B cell (primary cell): ENCODE data around the gene ENOX1. TPM values are rescaled to one million over a fixed set of nuclear protein-coding genes. Genes with fewer than 3 reads are reported as not detected.

Source experiments
- ATAC-seq: fragments of 200-7000 bp; cut with Tn5 transposase; one replicate; pipeline ENCODE4 v1.10.0; 2021; ENCODE audit warnings: low read depth, mild to moderate bottlenecking, moderate number of reproducible peaks, moderate library complexity
- CTCF ChIA-PET: fragments of 350-600 bp; sonication (Branson Sonifier 250); formaldehyde crosslinking; loops from one replicate; lab custom pipeline; 2021; ENCODE audit warnings: antibody characterized with exemption, inconsistent platforms; lab: Charles Lee
- POLR2A ChIA-PET: fragments of 350-600 bp; sonication (Branson Sonifier 250); formaldehyde crosslinking; loops from one replicate; lab custom pipeline; 2021; ENCODE audit warnings: antibody characterized with exemption; lab: Charles Lee
- DNase-seq: peaks from one replicate; pipeline ENCODE4 v3.0.0; 2013
- H2AFZ ChIP-seq: 2 replicates; pipeline ENCODE4 v1.6.1; 2012; ENCODE audit warnings: mild to moderate bottlenecking, low read depth, low read length; ENCODE audit not compliant: insufficient read depth, poor library complexity, severe bottlenecking
- H3K27ac ChIP-seq, 2 donors: 1 replicate in 1 of 2; 2 replicates in 1 of 2; pipeline ENCODE4 v1.5.1; 2012 to 2013; ENCODE audit warnings: low read length in 2 of 2, mild to moderate bottlenecking in 2 of 2, moderate library complexity in 1 of 2
- H3K27me3 ChIP-seq, 4 experiments: fragments of 200-600 bp in 1 of 4; sonication (generic) in 1 of 4; replicated peaks in 1 of 4; 1 replicate in 2 of 4; 2 replicates in 2 of 4; pipeline versions ENCODE4 v1.6.1 to v1.7.0; 2013 to 2016; ENCODE audit warnings: low read length in 3 of 4, mild to moderate bottlenecking in 2 of 4, mixed read lengths in 1 of 4, moderate library complexity in 1 of 4; ENCODE audit not compliant: insufficient read depth in 4 of 4, control insufficient read depth in 3 of 4; ENCODE audit errors: control extremely low read depth in 1 of 4
- H3K36me3 ChIP-seq, 2 experiments: replicated peaks in 1 of 2; 1 replicate in 1 of 2; 2 replicates in 1 of 2; pipeline versions ENCODE4 v1.6.1 to v1.7.1; 2013; ENCODE audit warnings: low read length in 1 of 2; ENCODE audit not compliant: insufficient read depth in 2 of 2, control insufficient read depth in 1 of 2; ENCODE audit errors: control extremely low read depth in 1 of 2, extremely low read depth in 1 of 2
- H3K4me1 ChIP-seq, 2 donors: fragments of 200-600 bp in 1 of 2; sonication (generic) in 1 of 2; 1 replicate in 1 of 2; 2 replicates in 1 of 2; pipeline versions ENCODE4 v1.5.1 to v1.6.1; 2013 to 2017; ENCODE audit warnings: low read length in 2 of 2; ENCODE audit not compliant: control insufficient read depth in 2 of 2, insufficient read depth in 2 of 2
- H3K4me2 ChIP-seq: replicated peaks from 2 replicates; pipeline ENCODE3; 2012; ENCODE audit warnings: mild to moderate bottlenecking, low read depth, low read length; ENCODE audit not compliant: poor library complexity, severe bottlenecking
- H3K4me3 ChIP-seq, 5 experiments: fragments of 200-600 bp in 1 of 5; sonication (generic) in 1 of 5; 1 replicate in 3 of 5; 2 replicates in 2 of 5; pipeline versions ENCODE4 v1.5.1 to v1.7.0; 2011 to 2016; ENCODE audit warnings: low read length in 4 of 5, mild to moderate bottlenecking in 4 of 5, low read depth in 2 of 5, control low read depth in 1 of 5, moderate library complexity in 1 of 5; ENCODE audit not compliant: insufficient read depth in 1 of 5; ENCODE audit errors: control extremely low read depth in 1 of 5, extremely low read depth in 1 of 5
- H3K79me2 ChIP-seq: fragments of 200-600 bp; sonication (generic); one replicate; pipeline ENCODE4 v1.6.0; 2016; ENCODE audit warnings: low read length; ENCODE audit not compliant: control insufficient read depth, insufficient read depth
- H3K9ac ChIP-seq: fragments of 200-600 bp; sonication (generic); 2 replicates; pipeline ENCODE4 v1.6.1; 2017; ENCODE audit warnings: mild to moderate bottlenecking, low read length, moderate library complexity
- H3K9me3 ChIP-seq, 3 donors: one replicate each; pipeline versions ENCODE4 v1.6.1 to v1.7.1; 2013; ENCODE audit warnings: low read length in 2 of 3; ENCODE audit not compliant: control insufficient read depth in 2 of 3, insufficient read depth in 1 of 3; ENCODE audit errors: control extremely low read depth in 1 of 3
- H4K20me1 ChIP-seq: 2 replicates; pipeline ENCODE4 v1.6.0; 2012; ENCODE audit warnings: mild to moderate bottlenecking, low read length; ENCODE audit not compliant: insufficient read depth, control insufficient read depth, poor library complexity, severe bottlenecking
- H3K27ac Mint-ChIP-seq: one replicate; pipeline ENCODE4 v1.8.0; 2021; ENCODE audit warnings: mixed read lengths
- H3K27me3 Mint-ChIP-seq: one replicate; pipeline ENCODE4 v1.8.0; 2021; ENCODE audit warnings: mixed read lengths
- H3K4me1 Mint-ChIP-seq: one replicate; pipeline ENCODE4 v1.8.0; 2021; ENCODE audit warnings: mixed read lengths
- H3K4me3 Mint-ChIP-seq: one replicate; pipeline ENCODE4 v1.8.0; 2021; ENCODE audit warnings: mixed read lengths
- H3K9me3 Mint-ChIP-seq: one replicate; pipeline ENCODE4 v1.8.0; 2022; ENCODE audit warnings: mixed read lengths; ENCODE audit not compliant: insufficient read depth
- CTCF ChIP-seq: fragments of 200-600 bp; IDR thresholded peaks from one replicate; pipeline ENCODE4 v1.8.0; 2022; ENCODE audit warnings: antibody characterized with exemption, mild to moderate bottlenecking
- EZH2 ChIP-seq: IDR thresholded peaks from 2 replicates; pipeline ENCODE4 v1.6.1; 2012; ENCODE audit warnings: borderline replicate concordance, low read depth, mild to moderate bottlenecking, moderate library complexity, low read length; ENCODE audit not compliant: insufficient read depth, poor library complexity, severe bottlenecking
- WGBS: methylation state at CpG from one replicate; pipeline ENCODE4 v1.1.5; 2013; ENCODE audit warnings: missing lambda C conversion rate; ENCODE audit not compliant: insufficient coverage; 5-methylcytosine and 5-hydroxymethylcytosine counted together
- intact Hi-C: fragments of 100-400 bp; cut with micrococcal nuclease; formaldehyde crosslinking; loops from one replicate; pipeline ENCODE4 v1.10.0; 2022
- polyA plus RNA-seq: library from polyadenylated mRNA; depleted of rRNA; stranded (reverse); fragments of >200 nt; gene quantifications from 2 replicates; pipeline ENCODE4 v1.2.3, GENCODE V29; 2012
- total RNA-seq, 2 donors: library from RNA; stranded (reverse); fragments of 120-200 nt in 1 of 2; gene quantifications; 1 replicate in 1 of 2; 2 replicates in 1 of 2; pipeline versions ENCODE4 v1.2.3 to v1.2.4, GENCODE V29; 2013 to 2022

Gene ENOX1
- total and polyA plus RNA-seq, 2 donors (not counting 1 experiment from before 2014, with no cell fraction given) = not detected

GRCh38 chr13:43376596-43376995 is 410.2 kb downstream of the ENOX1 start:
- H3K9me3 ChIP-seq = no peaks in the 10 kb centered on the region
- no peaks in the 10 kb centered on the region for H3K4me1 ChIP-seq
- DNase-seq (no peak), ATAC-seq (no peak)
- WGBS = 100% methylated on average over 1 of the region's 1 CpG
- TF ChIP-seq CTCF = no peak
- TF ChIP-seq EZH2 = no peak
- no peak overlapping the region for H3K4me2 ChIP-seq
- H3K36me3 ChIP-seq = no peaks in the 10 kb centered on the region
- H3K27ac Mint-ChIP-seq = no peak overlapping the region
- H4K20me1 ChIP-seq = no peaks in the 10 kb centered on the region
- no peak overlapping the region for H3K4me3 ChIP-seq
- H3K27me3 ChIP-seq = peaks cover 0 to 3% (median 0%) of the 10 kb centered on the region in 4 experiments
- H3K79me2 ChIP-seq = no peaks in the 10 kb centered on the region
- H3K27ac ChIP-seq = no peak overlapping the region
- ChIA-PET CTCF (interaction anchor here (0.6 kb wide), 1 partner anchor 974 kb away, joined by 4 read pairs; no protein-coding TSS in a partner anchor), POLR2A (no interaction called here)
- peaks cover 7% of the 10 kb centered on the region for H3K9me3 Mint-ChIP-seq
- no peak overlapping the region for H2AFZ ChIP-seq
- intact Hi-C loops = no loop called here
- H3K4me1 Mint-ChIP-seq = no peaks in the 10 kb centered on the region
- H3K4me3 Mint-ChIP-seq = no peak overlapping the region
- peaks cover 10% of the 10 kb centered on the region for H3K27me3 Mint-ChIP-seq
- no peak overlapping the region for H3K9ac ChIP-seq

- Histone ChIP-seq H2AFZ (no peak overlapping the region), H3K27ac (no peak overlapping the region), H3K79me2 (no peaks in the 10 kb centered on the region), H3K36me3 (no peaks in the 10 kb centered on the region), H3K4me3 (no peak overlapping the region), H3K4me2 (no peak overlapping the region), H4K20me1 (no peaks in the 10 kb centered on the region), H3K27me3 (peaks cover 0 to 3% (median 0%) of the 10 kb centered on the region in 4 experiments), H3K4me1 (no peaks in the 10 kb centered on the region), H3K9me3 (no peaks in the 10 kb centered on the region), H3K9ac (no peak overlapping the region)
- no peak overlapping the region for H3K27ac Mint-ChIP-seq
- H3K4me3 Mint-ChIP-seq = no peak overlapping the region
- POLR2A ChIA-PET = no interaction called here
- TF ChIP-seq EZH2 (no peak), CTCF (no peak)
- DNase-seq = no peak
- peaks cover 10% of the 10 kb centered on the region for H3K27me3 Mint-ChIP-seq
- WGBS = no CpG with 5 or more reads among the region's 2 CpGs
- intact Hi-C loops = no loop called here
- CTCF ChIA-PET = no interaction called here
- ATAC-seq = no peak
- peaks cover 7% of the 10 kb centered on the region for H3K9me3 Mint-ChIP-seq
- no peaks in the 10 kb centered on the region for H3K4me1 Mint-ChIP-seq
Observed at GRCh38 chr13:43375797-43376465, 410.8 kb downstream of the ENOX1 start.
